Stimulated activated naive CD8-positive, alpha-beta T cell treated with anti-CD3 and anti-CD28 coated beads, Interleukin-15, Interleukin-2, amounts not matched to agents 100 U/mL and 50 U/mL, for 24 hours (primary cell): ENCODE data around the gene PRR36.

Experiments
- ATAC-seq: fragments of 150-1000 bp; cut with Tn5 transposase; one replicate; pipeline ENCODE4 v1.10.0; 2021
- DNase-seq: peaks from one replicate; pipeline ENCODE4 v3.0.0; 2021

The PRR36 gene

DNA sequence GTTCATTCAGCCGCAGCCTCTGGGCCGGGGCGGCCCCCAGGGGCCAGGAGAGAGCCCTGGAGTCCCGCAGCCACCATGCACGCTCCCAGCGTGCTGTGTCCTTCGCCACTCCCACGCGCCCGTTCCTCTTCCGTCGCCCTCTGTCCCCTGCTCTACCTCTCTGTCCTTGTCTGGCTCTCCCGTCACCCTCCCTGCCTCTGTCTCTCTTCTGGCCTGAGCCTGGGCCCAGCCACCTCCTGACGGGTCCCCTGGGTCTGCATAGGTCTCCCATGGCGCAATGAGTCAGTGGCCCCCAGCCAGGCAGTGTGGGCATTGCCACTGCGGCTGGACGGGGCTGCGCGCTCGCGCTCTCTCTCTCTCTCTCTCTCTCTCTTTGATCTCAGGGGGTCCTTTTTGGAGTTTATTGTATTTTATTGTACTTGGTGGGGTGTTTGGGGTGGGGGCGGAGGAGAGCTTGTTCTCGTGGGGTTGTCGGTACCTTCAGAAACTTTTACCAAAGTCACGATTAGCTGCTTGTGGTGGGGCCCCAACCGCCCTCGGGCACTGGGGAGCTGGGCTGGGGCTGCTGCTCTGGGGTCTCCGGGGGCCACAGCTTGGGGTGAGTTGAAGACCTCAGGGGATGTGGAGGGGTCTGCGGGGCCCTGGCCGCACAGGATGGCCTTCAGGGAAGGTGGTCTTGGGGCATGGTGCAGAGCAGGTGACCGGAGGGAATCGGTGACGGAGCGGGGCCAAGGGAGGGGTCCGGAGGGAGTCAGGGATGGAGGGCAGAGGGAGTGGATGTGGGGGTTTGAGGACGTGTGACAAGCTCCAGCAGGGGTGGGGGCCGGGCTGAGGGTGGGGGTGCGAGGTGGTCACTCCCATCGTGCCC lies 38.7 kb upstream of the PRR36 start:
- ATAC-seq (no peak), DNase-seq (no peak)

DNA sequence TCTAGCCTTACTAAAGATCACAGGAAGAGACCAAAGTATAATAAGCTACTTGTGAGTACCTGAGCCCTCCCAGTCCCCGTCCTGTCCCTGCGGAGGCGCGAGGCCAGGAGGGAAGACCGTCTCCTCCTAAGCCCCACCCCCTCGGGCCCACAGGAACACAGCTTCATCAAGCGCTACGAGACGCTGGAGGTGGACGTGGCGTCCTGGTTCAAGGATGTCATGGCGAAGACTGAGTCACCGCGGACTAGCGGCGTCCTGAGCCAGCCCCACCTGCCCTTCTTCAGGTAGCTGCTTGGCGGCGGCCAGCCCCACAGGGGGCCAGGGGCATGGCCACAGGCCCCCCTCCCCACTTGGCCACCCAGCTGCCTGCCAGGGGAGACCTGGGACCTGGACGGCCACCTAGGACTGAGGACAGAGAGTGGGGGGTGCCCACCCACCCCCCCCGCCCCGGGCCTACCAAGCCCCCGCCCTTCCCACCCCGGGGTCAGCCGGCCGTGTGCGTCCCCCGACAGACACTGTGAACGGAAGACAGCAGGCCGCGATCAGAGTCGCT lies 38.0 kb upstream of the PRR36 start:
- ATAC-seq = no peak
- no peak for DNase-seq

GRCh38 chr19:7911508-7912143 lies 37.4 kb upstream of the PRR36 start:
- ATAC-seq (no peak), DNase-seq (no peak)

DNA sequence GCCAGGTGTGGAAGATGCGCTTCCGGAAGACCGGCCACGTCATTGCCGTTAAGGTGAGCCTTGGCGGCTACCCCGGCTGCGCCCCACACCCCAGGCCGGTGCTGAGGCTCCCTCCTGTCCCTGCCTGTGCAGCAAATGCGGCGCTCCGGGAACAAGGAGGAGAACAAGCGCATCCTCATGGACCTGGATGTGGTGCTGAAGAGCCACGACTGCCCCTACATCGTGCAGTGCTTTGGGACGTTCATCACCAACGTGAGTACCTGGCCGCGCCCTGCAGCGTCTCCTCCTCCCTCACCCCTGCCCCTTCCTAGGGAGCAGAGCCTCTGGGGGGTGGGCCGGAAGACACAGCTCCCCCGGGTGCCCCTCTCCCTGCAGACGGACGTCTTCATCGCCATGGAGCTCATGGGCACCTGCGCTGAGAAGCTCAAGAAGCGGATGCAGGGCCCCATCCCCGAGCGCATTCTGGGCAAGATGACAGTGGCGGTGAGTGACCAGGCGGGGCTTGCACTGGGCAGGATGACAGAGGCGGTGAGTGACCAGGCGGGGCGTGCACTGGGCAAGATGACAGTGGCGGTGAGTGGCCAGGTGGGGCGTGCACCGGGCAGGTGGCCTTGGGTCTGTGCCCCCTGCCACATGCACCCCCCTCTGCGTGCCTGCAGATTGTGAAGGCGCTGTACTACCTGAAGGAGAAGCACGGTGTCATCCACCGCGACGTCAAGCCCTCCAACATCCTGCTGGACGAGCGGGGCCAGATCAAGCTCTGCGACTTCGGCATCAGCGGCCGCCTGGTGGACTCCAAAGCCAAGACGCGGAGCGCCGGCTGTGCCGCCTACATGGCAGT lies 36.4 kb upstream of the PRR36 start:
- ATAC-seq = no peak
- no peak for DNase-seq

GRCh38 chr19:7909471-7910067 lies 35.4 kb upstream of the PRR36 start:
- ATAC-seq (no peak), DNase-seq (no peak)

GRCh38 chr19:7908742-7909461 lies 34.7 kb upstream of the PRR36 start:
- ATAC-seq = no peak
- no peak for DNase-seq

DNA sequence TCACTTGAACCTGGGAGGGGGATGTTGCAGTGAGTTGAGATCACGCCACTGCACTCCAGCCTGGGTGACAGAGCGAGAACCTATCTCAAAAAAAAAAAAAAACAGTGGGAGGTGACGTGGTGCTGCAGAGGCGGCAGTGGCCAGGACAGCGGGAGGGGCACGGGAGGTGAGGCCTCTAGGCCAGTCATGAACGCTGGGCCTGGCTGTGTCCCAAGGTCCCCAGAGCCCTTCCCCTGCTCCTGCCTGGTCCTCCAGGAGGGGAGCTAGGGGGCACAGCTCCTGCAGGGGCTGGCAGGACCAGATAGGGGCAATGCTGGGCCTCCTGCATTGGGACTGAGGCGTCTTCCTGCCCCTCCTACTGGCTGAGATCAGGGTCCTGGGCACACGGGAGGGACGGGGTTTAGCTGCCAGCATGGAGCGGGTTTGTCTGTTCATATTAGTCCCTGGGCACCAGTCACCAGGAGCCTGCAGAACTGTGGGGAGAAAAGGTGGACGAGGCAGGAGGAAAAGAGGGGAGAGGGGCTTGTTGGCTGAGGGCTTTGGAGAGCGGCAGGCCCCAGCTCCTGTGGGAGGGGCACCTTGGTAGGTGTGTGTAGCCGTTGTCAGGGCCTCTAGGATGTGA lies 34.0 kb upstream of the PRR36 start:
- DNase-seq (no peak), ATAC-seq (no peak)

- no peak for DNase-seq
- ATAC-seq = no peak
Observed at GRCh38 chr19:7907544-7907943, 33.4 kb upstream of the PRR36 start.

DNA sequence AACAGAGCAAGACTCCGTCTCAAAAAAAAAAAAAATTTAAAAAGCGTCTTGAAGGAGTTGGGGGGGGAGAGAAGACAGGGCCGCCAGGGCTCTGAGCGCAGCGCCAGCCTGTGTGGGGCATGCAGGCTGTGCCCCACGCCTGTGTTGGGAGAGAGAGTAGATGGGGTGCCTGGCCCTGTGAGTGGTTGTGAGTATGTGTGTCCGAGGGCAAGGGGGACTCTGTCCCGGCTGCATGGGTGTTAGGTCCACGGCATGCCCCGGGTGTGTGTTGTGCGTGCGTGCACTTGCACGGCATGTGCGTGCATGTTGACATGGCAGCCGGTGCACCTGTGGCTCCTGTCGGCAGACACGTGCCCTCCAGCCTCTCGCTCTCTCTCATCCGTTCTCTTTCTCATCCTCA lies 32.9 kb upstream of the PRR36 start:
- DNase-seq = no peak
- ATAC-seq = no peak

DNA sequence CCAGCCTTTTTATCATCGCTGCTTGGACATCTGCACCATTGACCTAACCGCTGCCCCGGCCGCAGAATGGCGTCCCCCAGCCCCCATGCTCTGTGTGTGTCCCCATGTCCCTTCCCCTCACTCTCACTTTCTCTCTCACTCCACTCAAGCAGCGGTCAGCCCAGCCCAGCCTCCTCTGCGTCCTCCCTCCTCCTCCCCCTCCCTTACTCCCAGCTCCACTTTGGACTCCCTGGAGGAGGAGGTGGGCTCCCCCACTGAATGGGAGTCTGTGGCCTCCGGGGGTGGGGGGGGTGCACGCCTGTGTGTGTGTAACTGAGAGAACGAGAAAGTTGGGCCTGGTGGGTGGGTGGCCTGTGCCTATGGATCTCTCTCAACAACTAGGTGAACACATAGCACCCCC lies 31.7 kb upstream of the PRR36 start:
- DNase-seq = no peak
- no peak for ATAC-seq

GRCh38 chr19:7905268-7905667 lies 31.1 kb upstream of the PRR36 start:
- ATAC-seq = no peak
- no peak for DNase-seq

DNA sequence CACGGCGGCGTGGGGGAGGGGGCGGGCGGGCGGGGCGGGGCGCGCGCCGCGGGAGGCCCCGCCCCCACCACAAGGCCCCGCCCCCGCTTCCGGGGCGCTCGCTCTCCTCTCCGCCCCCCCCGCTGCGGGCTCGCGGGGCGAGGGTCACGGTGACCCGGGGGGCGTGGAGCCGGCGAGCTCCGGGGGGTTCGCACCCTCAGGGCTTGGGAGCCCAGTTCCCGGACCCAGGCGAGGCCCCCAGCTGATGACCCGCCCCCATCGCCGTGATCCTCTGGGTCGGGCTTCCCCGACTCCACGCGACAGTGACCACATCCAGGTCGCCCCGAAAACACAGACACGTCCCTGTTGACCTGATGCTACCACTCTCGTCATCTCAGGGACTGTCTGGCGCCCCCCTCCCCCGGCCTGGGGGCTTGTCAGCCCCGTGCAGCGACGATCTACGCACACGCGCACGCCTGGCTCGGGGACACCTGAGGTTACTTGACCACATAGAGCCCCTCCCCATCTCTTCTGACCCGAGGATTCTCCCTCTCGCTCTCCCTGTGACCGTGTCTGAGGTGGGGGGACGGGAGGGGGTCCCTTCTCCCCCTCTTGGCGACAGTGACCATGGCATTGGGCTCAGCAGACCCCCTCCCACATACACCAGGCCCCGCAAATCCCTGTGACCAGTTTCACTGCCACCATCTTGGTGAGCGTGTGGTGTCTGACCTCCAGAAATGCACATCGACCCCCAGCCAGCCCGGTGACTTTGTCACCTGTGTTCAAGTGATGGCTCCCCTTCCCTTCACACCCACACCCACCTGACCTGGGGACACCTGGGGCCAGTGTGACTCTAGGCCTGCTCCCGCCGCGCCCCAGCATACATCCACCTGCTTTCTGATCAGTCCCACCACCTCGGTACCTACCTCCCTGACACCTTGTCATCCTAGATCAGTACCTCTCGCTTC lies 30.2 kb upstream of the PRR36 start:
- DNase-seq = peak; percentile 70
- peak; percentile 48 for ATAC-seq

GRCh38 chr19:7903244-7904073 lies 29.3 kb upstream of the PRR36 start, which contains the start of gene MAP2K7:
Gene MAP2K7, plus strand, starts transcription at chr19:7903877. Its CDS starts 68 bp downstream, at chr19:7903945.
- ATAC-seq = peak; percentile 81
- peak; percentile 100 for DNase-seq

DNA sequence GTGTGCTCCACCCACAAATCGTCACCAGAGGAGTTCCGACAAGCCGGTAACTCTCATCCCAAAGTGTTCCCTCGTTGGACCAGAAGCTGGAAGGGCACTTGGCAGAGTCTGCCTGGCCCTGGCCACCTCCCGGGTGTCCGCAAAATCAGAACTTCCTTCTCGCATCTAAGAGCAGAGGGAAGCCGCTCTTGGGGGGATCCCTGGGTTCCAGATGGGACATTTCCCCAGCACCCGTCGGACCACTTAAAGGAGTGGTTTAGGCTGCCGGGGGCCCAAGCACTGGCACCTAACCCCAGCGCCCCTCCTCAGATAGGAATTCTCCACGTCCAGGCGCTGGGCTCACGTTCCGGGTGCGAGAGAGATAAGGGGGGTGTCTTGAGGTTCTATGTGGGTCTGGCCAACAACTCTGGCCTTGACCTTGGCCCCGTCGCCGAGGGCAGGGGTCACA lies 28.6 kb upstream of the PRR36 start:
- DNase-seq (no peak), ATAC-seq (no peak)

DNA sequence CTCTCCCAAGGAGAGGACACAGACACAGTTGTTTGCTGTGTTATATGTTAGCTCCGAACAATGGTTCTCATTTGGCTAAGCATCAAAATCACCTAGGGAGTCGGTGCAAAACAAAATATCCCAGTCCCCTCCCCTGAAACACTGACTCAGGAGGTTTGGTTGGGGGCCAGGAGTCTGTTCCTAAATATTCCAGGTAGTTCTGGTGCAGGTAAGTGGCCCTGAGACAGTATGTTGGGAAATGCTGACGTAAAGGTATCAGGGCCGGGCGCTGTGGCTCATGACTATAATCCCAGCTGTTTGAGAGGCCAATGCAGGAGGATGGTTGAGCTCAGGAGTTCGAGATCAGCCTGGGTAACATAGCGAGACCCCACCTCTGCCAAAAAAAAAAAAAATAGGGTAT lies 27.1 kb upstream of the PRR36 start:
- ATAC-seq (no peak), DNase-seq (no peak)

GRCh38 chr19:7900931-7901330 lies 26.7 kb upstream of the PRR36 start:
- no peak for ATAC-seq
- DNase-seq = no peak

GRCh38 chr19:7900401-7900870 lies 26.2 kb upstream of the PRR36 start:
- DNase-seq (no peak), ATAC-seq (no peak)

DNA sequence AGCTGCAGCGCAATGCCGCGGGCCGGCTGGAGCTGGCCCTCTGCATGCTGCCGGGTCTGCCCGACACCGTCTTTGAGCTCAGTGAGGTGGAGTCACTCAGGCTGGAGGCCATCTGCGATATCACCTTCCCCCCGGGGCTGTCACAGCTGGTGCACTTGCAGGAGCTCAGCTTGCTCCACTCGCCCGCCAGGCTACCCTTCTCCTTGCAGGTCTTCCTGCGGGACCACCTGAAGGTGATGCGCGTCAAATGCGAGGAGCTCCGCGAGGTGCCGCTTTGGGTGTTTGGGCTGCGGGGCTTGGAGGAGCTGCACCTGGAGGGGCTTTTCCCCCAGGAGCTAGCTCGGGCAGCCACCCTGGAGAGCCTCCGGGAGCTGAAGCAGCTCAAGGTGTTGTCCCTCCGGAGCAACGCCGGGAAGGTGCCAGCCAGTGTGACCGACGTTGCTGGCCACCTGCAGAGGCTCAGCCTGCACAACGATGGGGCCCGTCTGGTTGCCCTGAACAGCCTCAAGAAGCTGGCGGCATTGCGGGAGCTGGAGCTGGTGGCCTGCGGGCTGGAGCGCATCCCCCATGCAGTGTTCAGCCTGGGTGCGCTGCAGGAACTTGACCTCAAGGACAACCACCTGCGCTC lies 25.7 kb upstream of the PRR36 start:
- no peak for DNase-seq
- no peak for ATAC-seq
